ENCODE data around the gene HIPK4.

GRCh38 chr19:40355975-40356680 lies 33.9 kb downstream of the HIPK4 start:
- TF ChIP-seq CTCF (conservative IDR thresholded peaks at IDR 0.05; ENCODE audit: low read depth, low read length): no peak
- no peak for TF ChIP-seq EZH2 (IDR thresholded peaks at IDR 0.05; ENCODE audit: low read length, unreplicated experiment)
- TF ChIP-seq EZH2phosphoT487 (IDR thresholded peaks at IDR 0.05; ENCODE audit: borderline replicate concordance, low read length): no peak

Data from PC-3 (cell line).